Gastroesophageal sphincter (tissue), 3 donors: Measurements from ENCODE around the gene HPCAL1.

Experiments
- CTCF ChIP-seq, 4 experiments: fragments of 200-600 bp in 2 of 4; fragments of 450-650 bp in 2 of 4; sonication (generic) in 1 of 4; IDR thresholded peaks; one replicate each; pipeline ENCODE4 v1.5.1; 2017 to 2019; ENCODE audit warnings: antibody characterized with exemption in 4 of 4, mild to moderate bottlenecking in 2 of 4, moderate library complexity in 2 of 4
- EP300 ChIP-seq: sonication (generic); formaldehyde crosslinking; IDR thresholded peaks from one replicate; pipeline ENCODE4 v1.6.1; 2017; ENCODE audit warnings: antibody characterized with exemption, mild to moderate bottlenecking
- POLR2A ChIP-seq, 2 donors: fragments of 450-650 bp; IDR thresholded peaks; one replicate each; pipeline ENCODE4 v1.6.1; 2017; ENCODE audit warnings: antibody characterized with exemption in 2 of 2, mild to moderate bottlenecking in 2 of 2, moderate library complexity in 1 of 2

- TF ChIP-seq CTCF (IDR thresholded peaks at IDR 0.05) (no peak), EP300 (no peak), POLR2A (IDR thresholded peaks at IDR 0.05) (no peak)
Measured at GRCh38 chr2:10388954-10389560, 86.4 kb downstream of the HPCAL1 start.
